ENCODE measurements around the gene PRPF39.

- TF ChIP-seq TAF1 (IDR thresholded peaks at IDR 0.05; ENCODE audit: borderline replicate concordance, low read depth, low read length) (no peak), MAX (IDR thresholded peaks at IDR 0.05; ENCODE audit: low read depth) (peak; percentile 38; the same call in 1 of the 2 replicates)
These were observed 51.9 kb downstream of the PRPF39 start, which contains the start of gene FANCM for GRCh38 chr14:45135659-45136395.
